Subcutaneous adipose tissue (tissue), 4 donors: ENCODE results near the gene GET3. TPM values are rescaled to one million over a fixed set of nuclear protein-coding genes. Genes with fewer than 3 reads are reported as not detected.

Experiments used
- CTCF ChIP-seq: fragments of 450-650 bp; IDR thresholded peaks from one replicate; pipeline ENCODE4 v1.5.1; 2016; ENCODE audit warnings: low read depth, mild to moderate bottlenecking, control low read depth, antibody characterized with exemption, moderate library complexity
- total RNA-seq, 4 donors: library from RNA; depleted of rRNA; stranded (reverse); fragments of >200 nt; gene quantifications; one replicate each; pipeline ENCODE4 v1.1.0, GENCODE V29; 2016

Gene GET3
- total RNA-seq, 4 donors from 2014 or later = 35.1 to 53.5 (median 43.4) TPM

GRCh38 chr19:12788042-12788681 lies 50.9 kb downstream of the GET3 start:
- no peak for TF ChIP-seq CTCF

- TF ChIP-seq CTCF = no peak
These were observed 51.4 kb downstream of the GET3 start for GRCh38 chr19:12788682-12789097.

GRCh38 chr19:12789098-12789903 lies 52.0 kb downstream of the GET3 start:
- TF ChIP-seq CTCF = no peak

GRCh38 chr19:12789904-12790619 lies 52.8 kb downstream of the GET3 start:
- TF ChIP-seq CTCF = no peak

- TF ChIP-seq CTCF = no peak
These were observed 53.5 kb downstream of the GET3 start for GRCh38 chr19:12790628-12791344.

- TF ChIP-seq CTCF = no peak
These were observed 54.2 kb downstream of the GET3 start, which contains the start of gene JUNB for GRCh38 chr19:12791345-12792050. Gene JUNB (plus strand): TSS chr19:12791486. CDS start chr19:12791772, 286 bp downstream.
